T-cell (primary cell): ENCODE measurements around the gene SPATA31C2. TPM values are rescaled to one million over a fixed set of nuclear protein-coding genes. Genes with fewer than 3 reads are reported as not detected.

Experiments used
- ATAC-seq, 4 experiments: fragments of 200-7000 bp in 3 of 4; fragments of 150-1000 bp in 1 of 4; cut with Tn5 transposase; replicated peaks in 1 of 4; 1 replicate in 3 of 4; 2 replicates in 1 of 4; pipeline ENCODE4 v1.10.0; 2021; ENCODE audit warnings: moderate library complexity in 3 of 4, mild to moderate bottlenecking in 2 of 4, moderate number of reproducible peaks in 1 of 4
- CTCF ChIA-PET, 2 donors: fragments of 300-600 bp; sonication (Branson Sonifier 250); formaldehyde crosslinking; loops; one replicate each; lab custom pipeline; 2022; ENCODE audit warnings: antibody characterized with exemption in 2 of 2; lab: Charles Lee
- POLR2A ChIA-PET, 2 donors: fragments of 300-600 bp; sonication (Branson Sonifier 250); formaldehyde crosslinking; loops; one replicate each; lab custom pipeline; 2022; ENCODE audit warnings: antibody characterized with exemption in 2 of 2; lab: Charles Lee
- DNase-seq, 35 experiments: peaks; one replicate each; pipeline versions ENCODE4 v3.0.0 to v3.0.0-alpha.2; 2013 to 2023
- H3K27ac ChIP-seq: one replicate; pipeline ENCODE4 v1.5.1; 2013; ENCODE audit warnings: low read length
- H3K27me3 ChIP-seq, 2 experiments: replicated peaks in 1 of 2; 1 replicate in 1 of 2; 2 replicates in 1 of 2; pipeline versions ENCODE4 v1.6.1 to v1.7.0; 2013; ENCODE audit warnings: low read length in 1 of 2, mixed read lengths in 1 of 2; ENCODE audit not compliant: control insufficient read depth in 2 of 2, insufficient read depth in 2 of 2; ENCODE audit errors: extremely low read depth in 1 of 2
- H3K36me3 ChIP-seq, 2 donors: 1 replicate in 1 of 2; 2 replicates in 1 of 2; pipeline versions ENCODE4 v1.6.1 to v1.7.0; 2013; ENCODE audit warnings: low read length in 1 of 2; ENCODE audit not compliant: control insufficient read depth in 2 of 2, insufficient read depth in 1 of 2; ENCODE audit errors: extremely low read depth in 1 of 2
- H3K4me1 ChIP-seq, 2 experiments: 1 replicate in 1 of 2; 2 replicates in 1 of 2; pipeline versions ENCODE4 v1.6.1 to v1.7.0; 2013; ENCODE audit warnings: low read length in 2 of 2, mixed read lengths in 1 of 2; ENCODE audit not compliant: insufficient read depth in 2 of 2, control insufficient read depth in 1 of 2; ENCODE audit errors: extremely low read depth in 1 of 2
- H3K4me3 ChIP-seq, 2 donors: 1 replicate in 1 of 2; 2 replicates in 1 of 2; pipeline versions ENCODE4 v1.5.1 to v1.7.0; 2013; ENCODE audit warnings: mild to moderate bottlenecking in 2 of 2, low read length in 1 of 2, moderate library complexity in 1 of 2; ENCODE audit not compliant: control insufficient read depth in 1 of 2; ENCODE audit errors: extremely low read depth in 1 of 2
- H3K9me3 ChIP-seq: 2 replicates; pipeline ENCODE4 v1.7.0; 2013
- H3K27ac Mint-ChIP-seq, 2 donors: one replicate each; pipeline ENCODE4 v1.8.0; 2020 to 2021; ENCODE audit warnings: mild to moderate bottlenecking in 2 of 2, mixed read lengths in 2 of 2
- H3K27me3 Mint-ChIP-seq, 2 donors: one replicate each; pipeline ENCODE4 v1.8.0; 2021 to 2022; ENCODE audit warnings: mixed read lengths in 2 of 2
- H3K36me3 Mint-ChIP-seq: one replicate; pipeline ENCODE4 v1.8.0; 2021; ENCODE audit warnings: mixed read lengths
- H3K4me1 Mint-ChIP-seq, 3 donors: one replicate each; pipeline ENCODE4 v1.8.0; 2020 to 2022; ENCODE audit warnings: mixed read lengths in 3 of 3, mild to moderate bottlenecking in 1 of 3
- H3K4me3 Mint-ChIP-seq, 3 donors: one replicate each; pipeline ENCODE4 v1.8.0; 2020 to 2022; ENCODE audit warnings: mild to moderate bottlenecking in 3 of 3, mixed read lengths in 3 of 3, moderate library complexity in 3 of 3
- H3K9me3 Mint-ChIP-seq, 3 donors: one replicate each; pipeline ENCODE4 v1.8.0; 2020 to 2022; ENCODE audit warnings: mixed read lengths in 3 of 3
- WGBS: methylation state at CpG from one replicate; pipeline ENCODE4 v1.1.5; 2013; ENCODE audit warnings: missing lambda C conversion rate; ENCODE audit not compliant: insufficient coverage; 5-methylcytosine and 5-hydroxymethylcytosine counted together
- total RNA-seq, 35 experiments: library from RNA in 6 of 35; stranded (reverse) in 6 of 35; fragments of 120-200 nt in 1 of 35; gene quantifications; one replicate each; pipeline versions ENCODE4 v1.2.1 to v1.2.4 and lab custom pipeline; 2013 to 2026

The SPATA31C2 gene
- total RNA-seq, 5 donors from 2014 or later (not counting 1 experiment from before 2014, with no cell fraction given), result not detected

DNA sequence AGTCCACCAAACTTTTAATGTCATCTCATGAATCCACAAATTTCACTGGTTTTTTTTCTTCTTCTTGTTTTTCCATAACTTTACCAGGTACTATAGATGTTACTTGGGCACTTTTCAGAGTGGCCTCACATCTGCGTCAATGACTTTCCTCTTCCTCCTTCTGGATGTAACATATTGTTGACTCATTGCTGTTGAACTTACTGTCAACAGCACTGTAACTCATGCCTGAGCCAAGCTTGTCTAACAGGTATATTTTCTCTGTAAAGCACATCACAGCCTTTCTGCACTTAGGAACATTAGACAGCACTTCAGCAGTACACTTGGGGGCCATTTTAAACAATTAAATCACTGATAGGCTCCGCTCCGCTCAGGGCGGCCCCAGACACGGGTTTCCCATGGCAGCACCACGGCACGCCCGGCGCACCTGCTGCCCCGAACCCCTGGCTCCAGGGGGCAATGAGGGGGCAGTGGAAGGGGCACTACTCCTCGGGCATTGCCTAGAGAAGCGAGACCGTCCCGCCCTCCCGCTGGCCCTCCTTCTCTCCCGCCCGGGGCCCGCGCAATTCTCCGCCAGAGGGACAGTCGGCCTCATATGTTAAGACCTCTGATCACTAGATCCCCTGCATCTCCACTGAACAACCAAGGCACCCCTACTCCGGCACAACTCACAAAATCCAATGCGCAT lies 41.9 kb upstream of the SPATA31C2 start:
- no peaks in the 10 kb centered on the region for H3K9me3 ChIP-seq
- H3K27me3 Mint-ChIP-seq, result peaks cover 27 to 29% of the 10 kb centered on the region in 2 donors
- H3K4me1 Mint-ChIP-seq, result peaks cover 10 to 24% (median 12%) of the 10 kb centered on the region in 3 donors
- H3K36me3 Mint-ChIP-seq, result no peaks in the 10 kb centered on the region
- 96% methylated on average over 11 of the region's 23 CpGs for WGBS
- H3K36me3 ChIP-seq, result no peaks in the 10 kb centered on the region
- ATAC-seq, result no peak
- peaks cover 0 to 11% of the 10 kb centered on the region in 2 experiments for H3K4me1 ChIP-seq
- H3K27ac Mint-ChIP-seq, result no peak overlapping the region
- no peaks in the 10 kb centered on the region for H3K9me3 Mint-ChIP-seq
- H3K27ac ChIP-seq, result no peak overlapping the region
- no peak overlapping the region for H3K4me3 ChIP-seq
- H3K27me3 ChIP-seq, result peaks cover 0 to 8% of the 10 kb centered on the region in 2 experiments
- ChIA-PET POLR2A (no interaction called here), CTCF (no interaction called here)
- DNase-seq, result no peak
- no peak overlapping the region for H3K4me3 Mint-ChIP-seq

- DNase-seq, result peak in 28 of 35 experiments; percentile 1 to 55 (median 15)
- Histone ChIP-seq H3K9me3 (no peaks in the 10 kb centered on the region), H3K27me3 (peaks cover 0 to 3% of the 10 kb centered on the region in 2 experiments), H3K4me3 (no peak overlapping the region), H3K4me1 (peaks cover 0 to 11% of the 10 kb centered on the region in 2 experiments), H3K36me3 (no peaks in the 10 kb centered on the region), H3K27ac (no peak overlapping the region)
- Mint-ChIP-seq H3K27me3 (peaks cover 25 to 30% of the 10 kb centered on the region in 2 donors), H3K36me3 (no peaks in the 10 kb centered on the region), H3K4me3 (no peak overlapping the region), H3K27ac (no peak overlapping the region), H3K4me1 (peaks cover 10 to 24% (median 12%) of the 10 kb centered on the region in 3 donors), H3K9me3 (no peaks in the 10 kb centered on the region)
- ChIA-PET CTCF (no interaction called here), POLR2A (no interaction called here)
- WGBS, result 2% methylated on average over 5 of the region's 5 CpGs
- peak; percentile 45 to 64 (median 54) for ATAC-seq
Observed at GRCh38 chr9:88179062-88179521, 40.8 kb upstream of the SPATA31C2 start.

- WGBS, result 56% methylated on average over 3 of the region's 6 CpGs
- no peak overlapping the region for H3K27ac Mint-ChIP-seq
- H3K27me3 ChIP-seq, result peaks cover 0 to 3% of the 10 kb centered on the region in 2 experiments
- H3K36me3 ChIP-seq, result no peaks in the 10 kb centered on the region
- peaks cover 25% of the 10 kb centered on the region in 2 donors for H3K27me3 Mint-ChIP-seq
- H3K9me3 Mint-ChIP-seq, result no peaks in the 10 kb centered on the region
- H3K4me3 ChIP-seq, result no peak overlapping the region
- H3K4me1 Mint-ChIP-seq, result peaks cover 10 to 24% (median 12%) of the 10 kb centered on the region in 3 donors
- no peak overlapping the region for H3K27ac ChIP-seq
- CTCF ChIA-PET, result no interaction called here
- ATAC-seq (no peak), DNase-seq (no peak)
- H3K36me3 Mint-ChIP-seq, result no peaks in the 10 kb centered on the region
- no peak overlapping the region for H3K4me3 Mint-ChIP-seq
- H3K4me1 ChIP-seq, result peaks cover 0 to 11% of the 10 kb centered on the region in 2 experiments
- no peaks in the 10 kb centered on the region for H3K9me3 ChIP-seq
- POLR2A ChIA-PET, result no interaction called here
Observed at GRCh38 chr9:88178641-88179040, 40.4 kb upstream of the SPATA31C2 start.

GRCh38 chr9:88177371-88177770 lies 39.1 kb upstream of the SPATA31C2 start:
- H3K9me3 ChIP-seq, result no peaks in the 10 kb centered on the region
- ATAC-seq, result no peak
- WGBS, result 74% methylated on average over 3 of the region's 3 CpGs
- H3K36me3 ChIP-seq, result no peaks in the 10 kb centered on the region
- peaks cover 0 to 11% of the 10 kb centered on the region in 2 experiments for H3K4me1 ChIP-seq
- Mint-ChIP-seq H3K9me3 (no peaks in the 10 kb centered on the region), H3K27me3 (peaks cover 17 to 19% of the 10 kb centered on the region in 2 donors), H3K36me3 (no peaks in the 10 kb centered on the region), H3K4me3 (no peak overlapping the region), H3K27ac (no peak overlapping the region), H3K4me1 (peaks cover 10 to 24% (median 12%) of the 10 kb centered on the region in 3 donors)
- no peak overlapping the region for H3K4me3 ChIP-seq
- peaks cover 0 to 3% of the 10 kb centered on the region in 2 experiments for H3K27me3 ChIP-seq
- ChIA-PET CTCF (interaction anchor here in 1 of 2 donors (0.7 kb wide), 1 partner anchor 14 kb away, joined by 3 read pairs; no protein-coding TSS in a partner anchor), POLR2A (no interaction called here)
- no peak for DNase-seq
- H3K27ac ChIP-seq, result no peak overlapping the region

DNA sequence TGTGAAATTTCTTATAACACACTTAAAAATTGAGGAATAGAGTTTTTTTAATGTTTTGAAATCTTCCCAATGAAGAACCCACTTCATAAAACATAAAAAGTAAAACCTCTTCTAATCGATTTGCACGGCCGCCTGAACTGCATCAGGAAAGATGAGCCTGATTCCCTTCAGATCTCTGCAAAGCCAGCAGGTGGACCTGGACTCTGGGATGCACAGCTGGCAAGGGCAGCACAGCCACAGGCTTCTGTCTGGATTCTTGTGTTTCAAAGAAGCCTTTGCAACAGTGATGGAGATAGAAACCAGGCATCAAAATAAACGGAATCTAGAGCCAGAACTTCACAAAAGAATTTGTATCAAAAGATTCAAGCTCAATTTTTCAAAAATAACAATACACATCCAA lies 36.0 kb upstream of the SPATA31C2 start:
- 92% methylated on average over 3 of the region's 4 CpGs for WGBS

GRCh38 chr9:88173378-88173999 lies 35.2 kb upstream of the SPATA31C2 start:
- Mint-ChIP-seq H3K4me3 (no peak overlapping the region), H3K9me3 (peaks cover 0 to 1% (median under 1%) of the 10 kb centered on the region in 3 donors), H3K27ac (no peak overlapping the region), H3K36me3 (no peaks in the 10 kb centered on the region), H3K27me3 (peaks cover 7 to 12% of the 10 kb centered on the region in 2 donors), H3K4me1 (peaks cover under 1 to 10% (median 1%) of the 10 kb centered on the region in 3 donors)
- H3K27me3 ChIP-seq, result peaks cover 0 to 3% of the 10 kb centered on the region in 2 experiments
- H3K9me3 ChIP-seq, result no peaks in the 10 kb centered on the region
- H3K4me3 ChIP-seq, result no peak overlapping the region
- H3K36me3 ChIP-seq, result no peaks in the 10 kb centered on the region
- H3K27ac ChIP-seq, result no peak overlapping the region
- no peaks in the 10 kb centered on the region for H3K4me1 ChIP-seq
- ChIA-PET POLR2A (no interaction called here), CTCF (no interaction called here)
- DNase-seq (peak; percentile 13 to 74 (median 43)), ATAC-seq (peak in 3 of 4 experiments; percentile 36 to 54 (median 46))
- 66% methylated on average over 7 of the region's 10 CpGs for WGBS

More for the DNA sequence above, 36.0 kb upstream of the SPATA31C2 start:
- H3K27ac ChIP-seq, result no peak overlapping the region
- no peak for ATAC-seq
- ChIA-PET CTCF (no interaction called here), POLR2A (no interaction called here)
- Mint-ChIP-seq H3K9me3 (no peaks in the 10 kb centered on the region), H3K36me3 (no peaks in the 10 kb centered on the region), H3K27me3 (peaks cover 8 to 11% of the 10 kb centered on the region in 2 donors), H3K4me1 (peaks cover 9 to 18% (median 9%) of the 10 kb centered on the region in 3 donors), H3K27ac (no peak overlapping the region), H3K4me3 (no peak overlapping the region)
- peaks cover 0 to 6% of the 10 kb centered on the region in 2 experiments for H3K4me1 ChIP-seq
- H3K4me3 ChIP-seq, result no peak overlapping the region
- DNase-seq, result no peak
- H3K27me3 ChIP-seq, result peaks cover 0 to 3% of the 10 kb centered on the region in 2 experiments
- no peaks in the 10 kb centered on the region for H3K36me3 ChIP-seq
- H3K9me3 ChIP-seq, result no peaks in the 10 kb centered on the region
